Left ventricle myocardium inferior (tissue), 1 donor: Measurements from ENCODE around the gene ICAM5. TPM values are rescaled to one million over a fixed set of nuclear protein-coding genes. Genes with fewer than 3 reads are reported as not detected.

Experiments
- DNase-seq: peaks from one replicate; pipeline ENCODE4 v3.0.0-alpha.2; 2020
- H3K27ac ChIP-seq: fragments of 200-600 bp; replicated peaks from 2 replicates; pipeline ENCODE4 v1.8.0; 2021
- H3K27me3 ChIP-seq: fragments of 200-600 bp; 2 replicates; pipeline ENCODE4 v1.8.0; 2021; ENCODE audit warnings: low read depth
- H3K36me3 ChIP-seq: fragments of 200-600 bp; 2 replicates; pipeline ENCODE4 v1.8.0; 2021
- H3K4me1 ChIP-seq: fragments of 200-600 bp; 2 replicates; pipeline ENCODE4 v1.8.0; 2021
- H3K4me3 ChIP-seq: fragments of 200-600 bp; 2 replicates; pipeline ENCODE4 v1.8.0; 2021; ENCODE audit warnings: mild to moderate bottlenecking, moderate library complexity
- H3K9me3 ChIP-seq: fragments of 200-600 bp; replicated peaks from 2 replicates; pipeline ENCODE4 v1.8.0; 2021
- intact Hi-C: fragments of 100-400 bp; cut with micrococcal nuclease; formaldehyde crosslinking; loops from one replicate; pipeline ENCODE4 v1.11.0; 2022
- total RNA-seq: library from RNA; stranded (reverse); fragmentation: NEBNext Ultra II Directional; extraction: Animal tissue kit (Norgen Biotek cat#: 25700); gene quantifications from one replicate; pipeline ENCODE4 v1.2.1, GENCODE V29; 2021
- TF ChIP-seq, protein P1 (sequence below): fragments of 200-600 bp; IDR thresholded peaks from 2 replicates; pipeline ENCODE4 v1.8.0; 2021; ENCODE audit warnings: antibody characterized with exemption, mild to moderate bottlenecking, borderline replicate concordance
- donor health status: DM: no; HTN: yes; CAD: no; lungs with severe emphysema.

The ICAM5 gene
- total RNA-seq, 1 donor from 2014 or later = 0.49 TPM

- Histone ChIP-seq H3K36me3 (peaks cover 59% of the 10 kb centered on the region), H3K9me3 (no peaks in the 10 kb centered on the region), H3K27me3 (no peaks in the 10 kb centered on the region), H3K4me3 (no peak overlapping the region), H3K4me1 (peaks cover 36% of the 10 kb centered on the region), H3K27ac (peak overlapping the region; percentile 19)
- TF ChIP-seq, protein P1, sequence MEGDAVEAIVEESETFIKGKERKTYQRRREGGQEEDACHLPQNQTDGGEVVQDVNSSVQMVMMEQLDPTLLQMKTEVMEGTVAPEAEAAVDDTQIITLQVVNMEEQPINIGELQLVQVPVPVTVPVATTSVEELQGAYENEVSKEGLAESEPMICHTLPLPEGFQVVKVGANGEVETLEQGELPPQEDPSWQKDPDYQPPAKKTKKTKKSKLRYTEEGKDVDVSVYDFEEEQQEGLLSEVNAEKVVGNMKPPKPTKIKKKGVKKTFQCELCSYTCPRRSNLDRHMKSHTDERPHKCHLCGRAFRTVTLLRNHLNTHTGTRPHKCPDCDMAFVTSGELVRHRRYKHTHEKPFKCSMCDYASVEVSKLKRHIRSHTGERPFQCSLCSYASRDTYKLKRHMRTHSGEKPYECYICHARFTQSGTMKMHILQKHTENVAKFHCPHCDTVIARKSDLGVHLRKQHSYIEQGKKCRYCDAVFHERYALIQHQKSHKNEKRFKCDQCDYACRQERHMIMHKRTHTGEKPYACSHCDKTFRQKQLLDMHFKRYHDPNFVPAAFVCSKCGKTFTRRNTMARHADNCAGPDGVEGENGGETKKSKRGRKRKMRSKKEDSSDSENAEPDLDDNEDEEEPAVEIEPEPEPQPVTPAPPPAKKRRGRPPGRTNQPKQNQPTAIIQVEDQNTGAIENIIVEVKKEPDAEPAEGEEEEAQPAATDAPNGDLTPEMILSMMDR = no peak
- DNase-seq = no peak
- intact Hi-C loops = loop anchor here (5.0 kb wide), 1 partner anchor 135 kb away; no protein-coding TSS in a partner anchor
Measured at GRCh38 chr19:10256970-10257615, 32.7 kb upstream of the ICAM5 start.

DNA sequence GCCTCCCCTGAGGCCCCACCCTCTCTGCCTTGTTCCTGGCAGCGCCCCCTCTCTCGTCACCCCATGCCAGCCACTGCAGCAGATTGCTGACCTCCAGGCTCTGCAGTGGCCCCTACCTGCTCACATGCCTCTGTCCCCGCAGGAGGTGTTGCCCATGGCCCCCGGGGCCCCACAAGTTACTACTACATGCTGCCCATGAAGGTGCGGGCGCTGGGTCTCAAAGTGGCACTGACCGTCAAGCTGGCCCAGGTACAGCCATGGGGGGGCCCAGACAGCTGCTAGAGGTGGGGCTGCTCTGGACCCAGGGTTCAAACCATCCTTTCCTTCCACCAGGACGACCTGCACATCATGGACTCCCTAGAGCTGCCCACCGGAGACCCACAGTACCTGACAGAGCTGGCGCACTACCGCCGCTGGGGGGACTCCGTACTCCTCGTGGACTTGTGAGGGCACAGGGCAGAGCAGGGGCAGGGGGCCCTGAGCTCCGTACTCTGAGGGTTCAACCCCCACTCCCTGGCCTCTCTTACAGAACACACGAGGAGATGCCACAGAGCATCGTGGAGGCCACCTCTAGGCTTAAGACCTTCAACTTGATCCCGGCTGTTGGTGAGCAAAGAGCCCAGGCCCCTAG is 31.6 kb upstream of the ICAM5 start:
- H3K27ac ChIP-seq = peak overlapping the region; percentile 51
- H3K27me3 ChIP-seq = no peaks in the 10 kb centered on the region
- H3K4me1 ChIP-seq = peaks cover 25% of the 10 kb centered on the region
- no peak for DNase-seq
- H3K4me3 ChIP-seq = no peak overlapping the region
- H3K9me3 ChIP-seq = no peaks in the 10 kb centered on the region
- peaks cover 59% of the 10 kb centered on the region for H3K36me3 ChIP-seq
- TF ChIP-seq, protein P1 = no peak
- intact Hi-C loops = loop anchor here (5.0 kb wide), 1 partner anchor 134 kb away; no protein-coding TSS in a partner anchor

DNA sequence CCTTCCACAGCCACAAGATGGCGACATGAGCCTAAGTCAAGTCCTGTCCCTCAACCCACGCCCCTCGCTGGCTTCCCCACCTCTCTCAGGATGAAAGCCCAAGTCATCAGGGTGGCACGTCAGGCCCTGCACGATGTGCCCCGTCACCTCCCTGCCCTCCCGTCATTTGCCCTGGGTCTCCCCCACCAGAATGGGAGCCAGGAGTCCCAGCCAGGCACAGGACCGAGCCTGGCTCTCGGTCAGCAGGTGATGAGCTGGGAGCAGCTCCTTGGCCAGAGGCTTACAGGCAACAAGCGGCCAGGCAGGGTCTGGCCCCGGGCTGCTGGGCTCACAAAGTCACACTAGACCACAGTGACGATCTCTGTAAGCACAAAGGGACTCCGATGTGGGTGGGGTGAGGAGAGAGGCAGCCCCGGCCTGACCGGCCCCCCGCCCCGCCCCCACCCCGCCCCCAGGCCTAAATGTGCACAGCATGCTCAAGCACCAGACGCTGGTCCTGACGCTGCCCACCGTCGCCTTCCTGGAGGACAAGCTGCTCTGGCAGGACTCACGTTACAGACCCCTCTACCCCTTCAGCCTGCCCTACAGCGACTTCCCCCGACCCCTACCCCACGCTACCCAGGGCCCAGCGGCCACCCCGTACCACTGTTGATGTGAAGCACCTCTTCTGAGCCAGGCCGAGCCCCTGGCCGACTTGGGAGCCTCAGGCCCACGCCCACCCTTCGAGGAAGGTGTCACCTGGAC is 30.4 kb upstream of the ICAM5 start:
- peak; percentile 81 for DNase-seq
- no peaks in the 10 kb centered on the region for H3K9me3 ChIP-seq
- peak overlapping the region; percentile 51 for H3K27ac ChIP-seq
- no peaks in the 10 kb centered on the region for H3K27me3 ChIP-seq
- intact Hi-C loops = loop anchor here (5.0 kb wide), 1 partner anchor 133 kb away; no protein-coding TSS in a partner anchor
- TF ChIP-seq, protein P1 = peak; percentile 81
- peaks cover 19% of the 10 kb centered on the region for H3K4me1 ChIP-seq
- H3K4me3 ChIP-seq = no peak overlapping the region
- H3K36me3 ChIP-seq = peaks cover 52% of the 10 kb centered on the region

DNA sequence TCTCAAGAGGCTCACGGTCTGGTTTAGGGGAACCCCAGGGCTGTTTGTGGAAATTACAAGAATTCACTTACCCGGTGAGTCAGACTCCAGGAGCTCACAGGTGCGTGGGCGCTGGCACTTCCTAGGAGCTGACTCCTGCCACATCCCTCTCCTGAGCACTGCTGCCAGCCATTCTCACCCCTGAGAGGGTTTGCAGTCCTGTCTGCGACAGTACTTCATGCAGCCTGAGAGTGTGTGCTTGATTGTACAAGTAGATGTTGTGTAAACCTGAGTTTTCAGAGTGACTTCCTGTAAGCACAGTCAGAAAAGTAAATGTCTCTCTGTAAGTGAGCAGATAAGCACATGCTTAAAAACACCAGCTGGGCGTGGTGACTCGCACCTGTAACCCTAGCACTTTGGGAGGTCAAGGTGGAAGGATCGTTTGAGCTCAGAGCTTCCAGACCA is 29.6 kb upstream of the ICAM5 start:
- Histone ChIP-seq H3K9me3 (no peaks in the 10 kb centered on the region), H3K4me3 (no peak overlapping the region), H3K4me1 (peaks cover 19% of the 10 kb centered on the region), H3K27ac (no peak overlapping the region), H3K27me3 (no peaks in the 10 kb centered on the region), H3K36me3 (peaks cover 43% of the 10 kb centered on the region)
- DNase-seq = no peak
- TF ChIP-seq, protein P1 = no peak
- intact Hi-C loops = no loop called here

DNA sequence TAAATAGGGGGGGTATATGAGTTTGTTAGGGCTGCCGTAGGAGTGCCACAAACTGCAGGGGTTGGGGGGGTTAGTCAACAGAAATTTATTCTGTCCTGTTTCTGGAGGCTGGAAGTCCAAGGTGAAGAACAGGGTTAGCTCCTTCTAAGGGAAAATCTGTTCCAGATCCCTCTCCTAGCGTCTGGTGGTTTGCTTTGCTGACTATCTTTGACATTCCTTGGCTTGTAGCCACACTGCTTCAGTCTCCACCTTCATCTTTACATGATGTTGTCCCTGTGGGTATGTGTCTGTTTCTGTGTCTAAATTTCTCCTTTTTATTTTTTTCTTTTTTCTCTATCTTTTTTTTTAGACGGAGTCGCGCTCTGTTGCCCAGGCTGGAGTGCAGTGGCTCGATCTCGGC is 27.0 kb upstream of the ICAM5 start:
- Histone ChIP-seq H3K4me1 (peaks cover 23% of the 10 kb centered on the region), H3K9me3 (no peaks in the 10 kb centered on the region), H3K27me3 (no peaks in the 10 kb centered on the region), H3K4me3 (no peak overlapping the region), H3K27ac (no peak overlapping the region), H3K36me3 (peaks cover 17% of the 10 kb centered on the region)
- TF ChIP-seq, protein P1 = no peak
- no peak for DNase-seq
- intact Hi-C loops = no loop called here
